ENCODE data around the gene SMAD3.
"Not testable (repeated sequence)": the region's sequence is repeated elsewhere in the genome, so short reads cannot be mapped to it uniquely, and the experiment has no call there.

SMAD3 gene

GRCh38 chr15:67119238-67119846 is 53.9 kb downstream of the SMAD3 start:
- TF ChIP-seq ZNF274 (IDR thresholded peaks at IDR 0.05; ENCODE audit: low read depth, low read length): no peak
- no peak overlapping the region for H3K4me3 ChIP-seq (ENCODE audit: low read length)

GRCh38 chr15:67120009-67120838 is 54.8 kb downstream of the SMAD3 start:
- TF ChIP-seq ZNF274 (IDR thresholded peaks at IDR 0.05; ENCODE audit: low read depth, low read length): no peak
- no peak overlapping the region; the same call in 1 of the 2 replicates for H3K4me3 ChIP-seq (ENCODE audit: low read length)

- no peak for TF ChIP-seq ZNF274 (IDR thresholded peaks at IDR 0.05; ENCODE audit: low read depth, low read length)
- peak overlapping the region; percentile 4; the same call in 1 of the 2 replicates for H3K4me3 ChIP-seq (ENCODE audit: low read length)
These were observed 55.6 kb downstream of the SMAD3 start for GRCh38 chr15:67120839-67121643.

- no peak overlapping the region for H3K4me3 ChIP-seq (ENCODE audit: low read length)
- TF ChIP-seq ZNF274 (IDR thresholded peaks at IDR 0.05; ENCODE audit: low read depth, low read length): no peak
These were observed 56.5 kb downstream of the SMAD3 start for GRCh38 chr15:67121644-67122605.

GRCh38 chr15:67122816-67123215 is 57.4 kb downstream of the SMAD3 start:
- not testable (repeated sequence) for H3K4me3 ChIP-seq (ENCODE audit: low read length)

- not testable (repeated sequence) for H3K4me3 ChIP-seq (ENCODE audit: low read length)
These were observed 57.9 kb downstream of the SMAD3 start for GRCh38 chr15:67123291-67123690.

- no peak overlapping the region for H3K4me3 ChIP-seq (ENCODE audit: low read length)
- TF ChIP-seq ZNF274 (IDR thresholded peaks at IDR 0.05; ENCODE audit: low read depth, low read length): no peak
These were observed 58.7 kb downstream of the SMAD3 start for GRCh38 chr15:67124111-67124510.

- H3K4me3 ChIP-seq (ENCODE audit: low read length): no peak overlapping the region
- no peak for TF ChIP-seq ZNF274 (IDR thresholded peaks at IDR 0.05; ENCODE audit: low read depth, low read length)
These were observed 59.6 kb downstream of the SMAD3 start for GRCh38 chr15:67124911-67125588.

GRCh38 chr15:67125589-67126502 is 60.4 kb downstream of the SMAD3 start:
- TF ChIP-seq ZNF274 (IDR thresholded peaks at IDR 0.05; ENCODE audit: low read depth, low read length): no peak
- no peak overlapping the region for H3K4me3 ChIP-seq (ENCODE audit: low read length)

GRCh38 chr15:67126551-67127330 is 61.3 kb downstream of the SMAD3 start:
- no peak overlapping the region for H3K4me3 ChIP-seq (ENCODE audit: low read length)
- TF ChIP-seq ZNF274 (IDR thresholded peaks at IDR 0.05; ENCODE audit: low read depth, low read length): no peak

GRCh38 chr15:67127331-67127664 is 61.9 kb downstream of the SMAD3 start:
- TF ChIP-seq ZNF274 (IDR thresholded peaks at IDR 0.05; ENCODE audit: low read depth, low read length): no peak
- no peak overlapping the region for H3K4me3 ChIP-seq (ENCODE audit: low read length)

GRCh38 chr15:67127965-67128364 is 62.6 kb downstream of the SMAD3 start:
- TF ChIP-seq ZNF274 (IDR thresholded peaks at IDR 0.05; ENCODE audit: low read depth, low read length): no peak
- no peak overlapping the region for H3K4me3 ChIP-seq (ENCODE audit: low read length)

Data from GM08714 (cell line).